C4-2B (cell line): ENCODE measurements around the gene EXOC7.

Source experiments
- ZFX ChIP-seq: fragments of 450-650 bp; IDR thresholded peaks from 2 replicates; pipeline ENCODE4 v1.6.1; 2017
- TF ChIP-seq, protein P1 (sequence below): fragments of 450-650 bp; conservative IDR thresholded peaks from 2 replicates; pipeline ENCODE4 v1.5.1; 2017; ENCODE audit warnings: mild to moderate bottlenecking

DNA sequence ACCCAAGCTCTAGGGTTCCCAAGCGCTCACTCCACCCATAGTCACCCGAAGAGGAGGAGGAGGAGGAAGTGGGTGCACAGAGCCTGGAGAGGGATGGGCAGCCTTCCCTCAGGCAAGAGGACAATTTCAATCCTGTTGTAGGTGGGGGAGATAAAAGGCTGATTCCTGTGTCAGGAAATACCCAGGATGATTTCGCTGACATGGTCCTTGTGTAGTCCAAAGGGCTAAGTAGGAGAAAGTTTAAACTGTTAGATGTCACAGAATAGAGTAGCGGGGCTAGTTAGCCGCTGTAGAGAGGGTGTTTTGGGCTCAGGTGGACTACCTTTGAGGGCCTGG lies 1.3 kb upstream of the EXOC7 start:
- TF ChIP-seq, protein P1, sequence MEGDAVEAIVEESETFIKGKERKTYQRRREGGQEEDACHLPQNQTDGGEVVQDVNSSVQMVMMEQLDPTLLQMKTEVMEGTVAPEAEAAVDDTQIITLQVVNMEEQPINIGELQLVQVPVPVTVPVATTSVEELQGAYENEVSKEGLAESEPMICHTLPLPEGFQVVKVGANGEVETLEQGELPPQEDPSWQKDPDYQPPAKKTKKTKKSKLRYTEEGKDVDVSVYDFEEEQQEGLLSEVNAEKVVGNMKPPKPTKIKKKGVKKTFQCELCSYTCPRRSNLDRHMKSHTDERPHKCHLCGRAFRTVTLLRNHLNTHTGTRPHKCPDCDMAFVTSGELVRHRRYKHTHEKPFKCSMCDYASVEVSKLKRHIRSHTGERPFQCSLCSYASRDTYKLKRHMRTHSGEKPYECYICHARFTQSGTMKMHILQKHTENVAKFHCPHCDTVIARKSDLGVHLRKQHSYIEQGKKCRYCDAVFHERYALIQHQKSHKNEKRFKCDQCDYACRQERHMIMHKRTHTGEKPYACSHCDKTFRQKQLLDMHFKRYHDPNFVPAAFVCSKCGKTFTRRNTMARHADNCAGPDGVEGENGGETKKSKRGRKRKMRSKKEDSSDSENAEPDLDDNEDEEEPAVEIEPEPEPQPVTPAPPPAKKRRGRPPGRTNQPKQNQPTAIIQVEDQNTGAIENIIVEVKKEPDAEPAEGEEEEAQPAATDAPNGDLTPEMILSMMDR = no peak
- no peak for TF ChIP-seq ZFX
